Heart left ventricle (tissue), 13 donors: ENCODE data around the gene TNS3.

Experiments used
- POLR2A ChIP-seq, 2 donors: fragments of 450-650 bp; IDR thresholded peaks; one replicate each; pipeline ENCODE4 v1.6.1; 2017; ENCODE audit warnings: antibody characterized with exemption in 2 of 2, mild to moderate bottlenecking in 2 of 2, moderate library complexity in 2 of 2
- TF ChIP-seq, protein P1 (sequence below), 12 donors: fragments of 200-600 bp; sonication (generic) in 4 of 12; IDR thresholded peaks; one replicate each; pipeline versions ENCODE4 v1.5.0 to v1.8.0; 2018 to 2022; ENCODE audit warnings: antibody characterized with exemption in 12 of 12, mild to moderate bottlenecking in 5 of 12
- donor health status: ischemic (EF 13 %, LVEDD 7.1; RV severe dilation, severe dysfunction).
- donor health status: DM: no; HTN: yes; CAD: no.
- donor health status: DM: no; HTN: no; CAD: no.
- donor health status: ischemic (EF 25% LVEDD 6.9; RV normal size, moderate dysfunction).
- donor health status: ischemic (EF 25% LVEDD 5.7; RV mildly dilated, moderate dysfunction).
- donor health status: ischemic (EF 35%, LVEDD 5.7; RV mildly dilated, moderate dysfunction).
- donor health status: nonischemic (EF 11% LVEDD 7.7; RV severe dilation, severe dysfunction).
- donor health status: DM: yes; HTN: yes; CAD: no.
- donor health status: PGD.
- donor health status: ischemic (EF 29% LVEDD 5.4; RV normal size, mild dysfunction).
- donor health status: nonischemic (EF 23%, LVEDD 6.1; RV moderate dilation, normal function).

DNA sequence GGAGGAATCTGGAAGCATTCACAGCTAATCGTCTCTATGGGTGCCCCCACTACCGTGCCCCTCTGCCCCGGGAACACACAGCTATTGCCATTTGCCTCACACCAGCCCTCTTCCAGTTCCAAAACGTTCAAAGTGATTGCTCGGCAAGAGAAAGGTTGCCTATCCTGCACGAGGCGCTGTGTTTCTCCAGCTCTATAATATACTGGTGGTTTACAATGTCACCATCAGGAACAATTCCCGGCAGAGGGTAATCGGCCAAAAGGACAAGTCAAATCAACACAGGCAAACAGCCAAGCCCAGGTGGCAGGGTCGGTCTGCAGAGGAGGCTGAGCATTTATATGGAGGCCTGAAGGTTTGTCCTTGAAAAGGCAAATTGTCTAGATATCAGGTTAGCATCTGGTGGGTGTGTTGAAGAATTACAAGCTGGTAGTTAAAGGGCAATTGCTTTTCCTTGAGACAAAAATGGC, 29.2 kb upstream of the TNS3 start:
- TF ChIP-seq, protein P1, sequence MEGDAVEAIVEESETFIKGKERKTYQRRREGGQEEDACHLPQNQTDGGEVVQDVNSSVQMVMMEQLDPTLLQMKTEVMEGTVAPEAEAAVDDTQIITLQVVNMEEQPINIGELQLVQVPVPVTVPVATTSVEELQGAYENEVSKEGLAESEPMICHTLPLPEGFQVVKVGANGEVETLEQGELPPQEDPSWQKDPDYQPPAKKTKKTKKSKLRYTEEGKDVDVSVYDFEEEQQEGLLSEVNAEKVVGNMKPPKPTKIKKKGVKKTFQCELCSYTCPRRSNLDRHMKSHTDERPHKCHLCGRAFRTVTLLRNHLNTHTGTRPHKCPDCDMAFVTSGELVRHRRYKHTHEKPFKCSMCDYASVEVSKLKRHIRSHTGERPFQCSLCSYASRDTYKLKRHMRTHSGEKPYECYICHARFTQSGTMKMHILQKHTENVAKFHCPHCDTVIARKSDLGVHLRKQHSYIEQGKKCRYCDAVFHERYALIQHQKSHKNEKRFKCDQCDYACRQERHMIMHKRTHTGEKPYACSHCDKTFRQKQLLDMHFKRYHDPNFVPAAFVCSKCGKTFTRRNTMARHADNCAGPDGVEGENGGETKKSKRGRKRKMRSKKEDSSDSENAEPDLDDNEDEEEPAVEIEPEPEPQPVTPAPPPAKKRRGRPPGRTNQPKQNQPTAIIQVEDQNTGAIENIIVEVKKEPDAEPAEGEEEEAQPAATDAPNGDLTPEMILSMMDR (IDR thresholded peaks at IDR 0.05), result no peak
- TF ChIP-seq POLR2A (IDR thresholded peaks at IDR 0.05), result no peak
